HepG2 (cell line): ENCODE data around the gene SLC5A10. TPM values are rescaled to one million over a fixed set of nuclear protein-coding genes. Genes with fewer than 3 reads are reported as not detected.
A peak's percentile ranks its signal among the peaks of the same experiment; 100 is the strongest.

Experiments used
- ASH2L ChIP-seq: fragments of 300-600, 200-600 bp; sonication (generic); IDR thresholded peaks from 2 replicates; pipeline ENCODE4 v1.7.0; 2017; ENCODE audit warnings: low read depth, mild to moderate bottlenecking, moderate library complexity, mixed read lengths, low read length; ENCODE audit not compliant: insufficient read length
- CENPX ChIP-seq: sonication (generic); formaldehyde crosslinking; IDR thresholded peaks from 2 replicates; pipeline ENCODE4 v1.9.0; 2021; ENCODE audit warnings: mild to moderate bottlenecking, missing genetic modification reagents, moderate library complexity
- GABPA ChIP-seq, 2 experiments: IDR thresholded peaks; 2 replicates each; pipeline ENCODE4 v1.6.1; 2011 to 2016; ENCODE audit warnings: low read depth in 2 of 2, low read length in 1 of 2, missing biosample characterization in 1 of 2, missing genetic modification characterization in 1 of 2
- MAF1 ChIP-seq: sonication (generic); formaldehyde crosslinking; IDR thresholded peaks from 2 replicates; pipeline ENCODE4 v1.5.0; 2020; ENCODE audit warnings: missing genetic modification reagents, borderline replicate concordance
- NCOR1 ChIP-seq: fragments of 200-600 bp; sonication (generic); IDR thresholded peaks from 2 replicates; pipeline ENCODE4 v1.7.0; 2017; ENCODE audit warnings: antibody characterized with exemption, low read length, borderline replicate concordance
- PITX1 ChIP-seq: sonication (generic); formaldehyde crosslinking; IDR thresholded peaks from 2 replicates; pipeline ENCODE4 v1.5.1; 2020; ENCODE audit warnings: mild to moderate bottlenecking, missing genetic modification reagents
- POLR2AphosphoS5 ChIP-seq: IDR thresholded peaks from 2 replicates; pipeline ENCODE4 v1.6.1; 2012; ENCODE audit warnings: low read depth, low read length
- ZNF142 ChIP-seq: sonication (generic); formaldehyde crosslinking; IDR thresholded peaks from 2 replicates; pipeline ENCODE4 v1.4.0; 2020; ENCODE audit warnings: missing genetic modification reagents
- ZNF207 ChIP-seq: fragments of 450-650 bp; IDR thresholded peaks from 2 replicates; pipeline ENCODE4 v1.6.1; 2016; ENCODE audit warnings: antibody characterized with exemption, borderline replicate concordance
- ZNF550 ChIP-seq: sonication (generic); formaldehyde crosslinking; IDR thresholded peaks from 2 replicates; pipeline ENCODE4 v1.4.0; 2020; ENCODE audit warnings: mild to moderate bottlenecking, missing genetic modification reagents, borderline replicate concordance
- ZNF558 ChIP-seq: sonication (generic); formaldehyde crosslinking; IDR thresholded peaks from 2 replicates; pipeline ENCODE4 v1.9.0; 2022; ENCODE audit warnings: mild to moderate bottlenecking, missing genetic modification reagents, borderline replicate concordance
- ZNF709 ChIP-seq: sonication (generic); formaldehyde crosslinking; IDR thresholded peaks from 2 replicates; pipeline ENCODE4 v1.5.0; 2020; ENCODE audit warnings: mild to moderate bottlenecking, missing genetic modification reagents
- ZNF737 ChIP-seq: sonication (generic); formaldehyde crosslinking; IDR thresholded peaks from 2 replicates; pipeline ENCODE4 v1.5.0; 2020; ENCODE audit warnings: missing genetic modification reagents, mild to moderate bottlenecking, borderline replicate concordance
- ZNF75D ChIP-seq: sonication (generic); formaldehyde crosslinking; IDR thresholded peaks from 2 replicates; pipeline ENCODE4 v1.8.1; 2023; ENCODE audit warnings: missing genetic modification reagents, mild to moderate bottlenecking, borderline replicate concordance
- polyA plus RNA-seq, 8 experiments: library from polyadenylated mRNA; depleted of rRNA in 3 of 8; stranded (reverse) in 7 of 8; unstranded in 1 of 8; fragments of >200 nt; fragmentation: Illumina TruSeq in 4 of 8; extraction: Trizol in 4 of 8; gene quantifications; 2 replicates each; pipeline versions ENCODE4 v1.2.1 to v1.2.3, GENCODE V29; 2011 to 2016; ENCODE audit warnings: low read depth in 4 of 8, missing spikeins in 1 of 8, mixed read lengths in 1 of 8; ENCODE audit not compliant: insufficient read depth in 1 of 8
- total RNA-seq, 5 experiments: library from RNA; depleted of rRNA; stranded (reverse); fragments of >200 nt; fragmentation: Illumina TruSeq; extraction: Trizol; gene quantifications; 2 replicates each; pipeline ENCODE4 v1.2.3, GENCODE V29; 2016; ENCODE audit warnings: low read depth in 1 of 5
- TF ChIP-seq, protein P1 (sequence below): sonication (generic); formaldehyde crosslinking; IDR thresholded peaks from 2 replicates; pipeline ENCODE4 v1.5.1; 2020; ENCODE audit warnings: mild to moderate bottlenecking, missing genetic modification reagents
- TF ChIP-seq, protein P2 (sequence below), 2 experiments: sonication (generic) in 1 of 2; formaldehyde crosslinking in 1 of 2; IDR thresholded peaks; 2 replicates each; pipeline versions ENCODE4 v1.5.1 to v1.6.1; 2011 to 2020; ENCODE audit warnings: borderline replicate concordance in 1 of 2, low read depth in 1 of 2, low read length in 1 of 2, mild to moderate bottlenecking in 1 of 2, missing genetic modification reagents in 1 of 2, moderate library complexity in 1 of 2

Gene SLC5A10
- total and polyA plus RNA-seq, 2 of the 13 experiments (the other 11 are each of a cell fraction or from before 2014, with no cell fraction given): 0.05 TPM; not detected in 1

GRCh38 chr17:19003543-19004420 is 51.8 kb downstream of the SLC5A10 start (continued):
- TF ChIP-seq, protein P1, sequence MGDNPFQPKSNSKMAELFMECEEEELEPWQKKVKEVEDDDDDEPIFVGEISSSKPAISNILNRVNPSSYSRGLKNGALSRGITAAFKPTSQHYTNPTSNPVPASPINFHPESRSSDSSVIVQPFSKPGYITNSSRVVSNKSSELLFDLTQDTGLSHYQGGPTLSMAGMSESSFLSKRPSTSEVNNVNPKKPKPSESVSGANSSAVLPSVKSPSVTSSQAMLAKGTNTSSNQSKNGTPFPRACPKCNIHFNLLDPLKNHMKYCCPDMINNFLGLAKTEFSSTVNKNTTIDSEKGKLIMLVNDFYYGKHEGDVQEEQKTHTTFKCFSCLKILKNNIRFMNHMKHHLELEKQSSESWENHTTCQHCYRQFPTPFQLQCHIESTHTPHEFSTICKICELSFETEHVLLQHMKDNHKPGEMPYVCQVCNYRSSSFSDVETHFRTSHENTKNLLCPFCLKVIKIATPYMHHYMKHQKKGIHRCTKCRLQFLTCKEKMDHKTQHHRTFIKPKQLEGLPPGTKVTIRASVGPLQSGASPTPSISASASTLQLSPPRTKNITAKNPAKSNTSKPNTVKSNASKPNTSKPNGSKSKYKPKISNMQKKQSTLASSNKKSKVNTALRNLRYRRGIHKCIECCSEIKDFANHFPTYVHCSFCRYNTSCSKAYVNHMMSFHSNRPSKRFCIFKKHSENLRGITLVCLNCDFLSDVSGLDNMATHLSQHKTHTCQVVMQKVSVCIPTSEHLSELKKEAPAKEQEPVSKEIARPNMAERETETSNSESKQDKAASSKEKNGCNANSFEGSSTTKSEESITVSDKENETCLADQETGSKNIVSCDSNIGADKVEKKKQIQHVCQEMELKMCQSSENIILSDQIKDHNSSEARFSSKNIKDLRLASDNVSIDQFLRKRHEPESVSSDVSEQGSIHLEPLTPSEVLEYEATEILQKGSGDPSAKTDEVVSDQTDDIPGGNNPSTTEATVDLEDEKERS: no peak
- TF ChIP-seq CENPX (no peak), ZNF550 (CRISPR knock-in tag) (peak; percentile 63; the same call in 1 of the 2 replicates), GABPA (IDR thresholded peaks at IDR 0.05; ENCODE audit: low read depth, low read length) (no peak), GABPA (CRISPR knock-in tag; IDR thresholded peaks at IDR 0.05; ENCODE audit: low read depth) (no peak), ZNF558 (CRISPR knock-in tag) (peak; percentile 36; the same call in 1 of the 2 replicates), ASH2L (peak; percentile 66), MAF1 (0 out of 2 replicates have a peak, but pooled peaks have one; percentile 32), PITX1 (CRISPR knock-in tag) (peak; percentile 16; the same call in 1 of the 2 replicates), ZNF737 (CRISPR knock-in tag) (no peak), NCOR1 (0 out of 2 replicates have a peak, but pooled peaks have one; percentile 9), POLR2AphosphoS5 (peak; percentile 62; the same call in 1 of the 2 replicates), ZNF75D (CRISPR knock-in tag) (no peak), ZNF142 (CRISPR knock-in tag) (no peak), ZNF207 (no peak), ZNF709 (no peak)
- TF ChIP-seq, protein P2, sequence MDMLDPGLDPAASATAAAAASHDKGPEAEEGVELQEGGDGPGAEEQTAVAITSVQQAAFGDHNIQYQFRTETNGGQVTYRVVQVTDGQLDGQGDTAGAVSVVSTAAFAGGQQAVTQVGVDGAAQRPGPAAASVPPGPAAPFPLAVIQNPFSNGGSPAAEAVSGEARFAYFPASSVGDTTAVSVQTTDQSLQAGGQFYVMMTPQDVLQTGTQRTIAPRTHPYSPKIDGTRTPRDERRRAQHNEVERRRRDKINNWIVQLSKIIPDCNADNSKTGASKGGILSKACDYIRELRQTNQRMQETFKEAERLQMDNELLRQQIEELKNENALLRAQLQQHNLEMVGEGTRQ (IDR thresholded peaks at IDR 0.05; ENCODE audit: low read depth, low read length): no peak
- TF ChIP-seq, protein P2 (CRISPR knock-in tag; IDR thresholded peaks at IDR 0.05; ENCODE audit: borderline replicate concordance): no peak
